Measurements from ENCODE around the gene MRPL18. TPM values are rescaled to one million over a fixed set of nuclear protein-coding genes. Genes with fewer than 3 reads are reported as not detected.

The MRPL18 gene
- total and polyA plus RNA-seq, 9 of the 15 experiments (the other 6 are each of a cell fraction or from before 2014, with no cell fraction given) = 149 to 456 (median 196) TPM

GRCh38 chr6:159805440-159806020 lies 15.3 kb downstream of the MRPL18 start (continued):
- no peak for TF ChIP-seq ZNF592 (IDR thresholded peaks at IDR 0.05)

GRCh38 chr6:159806021-159806458 lies 15.8 kb downstream of the MRPL18 start:
- H3K9me3 ChIP-seq (replicated peaks; ENCODE audit: control insufficient read depth, insufficient read depth, low read depth, low read length) = no peaks in the 10 kb centered on the region
- CTCF ChIA-PET (ENCODE audit: low intra/inter-chr PET ratio) = no interaction called here
- H3K27me3 ChIP-seq (ENCODE audit: control insufficient read depth in 2 of 2, insufficient read depth in 2 of 2, low read length in 2 of 2) = peaks cover 6 to 37% of the 10 kb centered on the region in 2 experiments
- intact Hi-C loops (cut with micrococcal nuclease) (loop anchor here (1.0 kb wide), 1 partner anchor 18 kb away; no protein-coding TSS in a partner anchor), in situ Hi-C loops (cut with MboI) (no loop called here)
- POLR2A ChIA-PET = interaction anchor here (1.4 to 3.0 kb wide), 3 partner anchors 9 to 16 kb away, joined by 3 to 24 read pairs (median 6); partner anchors contain the start of genes MRPL18 and TCP1
- WGBS (ENCODE audit: insufficient coverage, low coverage, missing lambda C conversion rate) = 32% methylated on average over 9 of the region's 9 CpGs
- H3K9me1 ChIP-seq (ENCODE audit: control insufficient read depth, insufficient read depth, low read length) = no peaks in the 10 kb centered on the region
- no peak overlapping the region for H3K9ac ChIP-seq (ENCODE audit: insufficient read depth in 1 of 2, low read depth in 2 of 2, low read length in 2 of 2)
- ATAC-seq (peak; percentile 34), DNase-seq (ENCODE audit: extremely low read depth in 1 of 4, low spot score in 3 of 4) (no peak), FAIRE-seq (no peak)
- 0 out of 2 replicates have a peak overlapping the region, but pooled peaks have one; percentile 20 for H2AFZ ChIP-seq (ENCODE audit: low read depth, low read length)
- no peaks in the 10 kb centered on the region for H3K79me2 ChIP-seq (ENCODE audit: control insufficient read depth, insufficient read depth, low read length)
- no peak overlapping the region for H3K4me2 ChIP-seq (ENCODE audit: insufficient read depth, low read length)
- no peak overlapping the region for H3K4me3 ChIP-seq
- H4K20me1 ChIP-seq (replicated peaks; ENCODE audit: control insufficient read depth, insufficient read depth, low read length) = no peaks in the 10 kb centered on the region
- H3K4me1 ChIP-seq (replicated peaks in 1 of 2; ENCODE audit: control insufficient read depth in 2 of 2, insufficient read depth in 2 of 2, low read length in 2 of 2) = peaks cover 0 to 16% of the 10 kb centered on the region in 2 experiments; a peak in 4 of 5 replicates
- no TSS peak for BruUV-seq (replicated peaks)
- no peaks in the 10 kb centered on the region for H3K36me3 ChIP-seq (ENCODE audit: control insufficient read depth, insufficient read depth, low read length)
- no peak overlapping the region for H3K27ac ChIP-seq (ENCODE audit: extremely low read depth, low read depth, low read length)
- TF ChIP-seq MYC (IDR thresholded peaks at IDR 0.05; ENCODE audit: low read depth, low read length) (peak; percentile 45; the same call in 1 of the 2 replicates), MYC (CRISPR knock-in tag; IDR thresholded peaks at IDR 0.05; ENCODE audit: borderline replicate concordance, low read depth) (no peak), CBFA2T2 (conservative IDR thresholded peaks at IDR 0.05) (no peak), MTF1 (CRISPR knock-in tag; IDR thresholded peaks at IDR 0.05; ENCODE audit: borderline replicate concordance) (no peak), ZNF274 (IDR thresholded peaks at IDR 0.05; ENCODE audit: borderline replicate concordance, low read depth, low read length) (no peak), ZNF146 (CRISPR knock-in tag; IDR thresholded peaks at IDR 0.05; ENCODE audit: unreplicated experiment) (no peak), ZNF408 (CRISPR knock-in tag; IDR thresholded peaks at IDR 0.05; ENCODE audit: low read depth) (no peak), RNF2 (IDR thresholded peaks at IDR 0.05) (no peak), SAFB2 (IDR thresholded peaks at IDR 0.05; ENCODE audit: borderline replicate concordance, low read depth, low read length, severe bottlenecking) (no peak), MIER1 (IDR thresholded peaks at IDR 0.05; ENCODE audit: low read depth) (no peak), ESRRA (IDR thresholded peaks at IDR 0.05; ENCODE audit: borderline replicate concordance, low read depth) (peak; percentile 79; the same call in 1 of the 2 replicates), SMAD4 (CRISPR knock-in tag; conservative IDR thresholded peaks at IDR 0.05) (peak; percentile 75), CREBBP (IDR thresholded peaks at IDR 0.05; ENCODE audit: low read depth, low read length) (no peak), JUND (IDR thresholded peaks at IDR 0.05; ENCODE audit: borderline replicate concordance, low read depth, low read length) (peak; percentile 39; the same call in 1 of the 2 replicates), JUND (tag; IDR thresholded peaks at IDR 0.05; ENCODE audit: borderline replicate concordance, low read depth, low read length) (no peak), KLF13 (tag; IDR thresholded peaks at IDR 0.05; ENCODE audit: borderline replicate concordance, low read depth) (no peak), ZKSCAN8 (CRISPR knock-in tag; IDR thresholded peaks at IDR 0.05) (0 out of 2 replicates have a peak, but pooled peaks have one; percentile 40)

Data from K562 (cell line).